Measurements from ENCODE around the gene CRK.

The CRK gene

DNA sequence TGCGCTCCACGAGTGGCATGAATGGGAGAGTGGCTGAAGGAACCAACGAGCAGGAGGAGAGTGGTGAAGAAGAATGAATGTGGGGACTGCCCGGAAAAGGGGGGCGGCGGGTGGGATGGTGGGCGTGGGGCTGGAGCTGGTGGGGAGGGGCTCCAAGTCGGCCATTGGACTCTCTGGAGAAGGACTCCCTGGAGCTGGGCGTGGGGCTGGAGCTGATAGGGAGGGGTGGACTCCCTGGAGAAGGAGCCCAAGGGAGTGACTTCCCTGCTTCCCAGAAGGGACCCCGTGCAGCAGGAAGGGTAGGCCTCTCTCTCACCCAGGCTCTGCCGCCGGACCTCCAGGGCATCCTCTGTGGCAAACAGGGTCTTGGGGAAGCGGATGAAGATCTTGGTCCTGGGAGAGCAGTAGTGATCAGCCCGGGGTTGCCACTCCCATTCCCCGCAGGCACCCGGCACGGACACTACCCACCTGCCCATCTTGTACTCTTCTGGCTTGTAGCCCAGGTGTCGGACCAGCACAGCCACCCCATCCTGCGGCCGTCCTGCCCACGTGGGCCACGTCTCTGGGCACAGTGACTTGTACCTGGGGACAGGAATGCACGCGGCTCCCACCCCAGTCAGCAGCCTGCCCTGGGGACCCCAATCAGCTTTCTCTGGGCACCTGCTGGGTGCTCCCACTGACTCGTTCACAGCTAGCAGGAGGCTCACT, 14.9 kb upstream of the CRK start:
- no peaks in the 10 kb centered on the region for H3K27me3 Mint-ChIP-seq (ENCODE audit: low read depth)
- no peak overlapping the region for H3K27ac Mint-ChIP-seq
- TF ChIP-seq CTCF (IDR thresholded peaks at IDR 0.05; ENCODE audit: unreplicated experiment in 3 of 3) = no peak
- H3K9me3 Mint-ChIP-seq = no peaks in the 10 kb centered on the region
- peaks cover 16% of the 10 kb centered on the region for H3K4me1 Mint-ChIP-seq
- no peak overlapping the region for H3K4me3 Mint-ChIP-seq
- H3K36me3 Mint-ChIP-seq (ENCODE audit: low read depth) = peaks cover 23% of the 10 kb centered on the region

DNA sequence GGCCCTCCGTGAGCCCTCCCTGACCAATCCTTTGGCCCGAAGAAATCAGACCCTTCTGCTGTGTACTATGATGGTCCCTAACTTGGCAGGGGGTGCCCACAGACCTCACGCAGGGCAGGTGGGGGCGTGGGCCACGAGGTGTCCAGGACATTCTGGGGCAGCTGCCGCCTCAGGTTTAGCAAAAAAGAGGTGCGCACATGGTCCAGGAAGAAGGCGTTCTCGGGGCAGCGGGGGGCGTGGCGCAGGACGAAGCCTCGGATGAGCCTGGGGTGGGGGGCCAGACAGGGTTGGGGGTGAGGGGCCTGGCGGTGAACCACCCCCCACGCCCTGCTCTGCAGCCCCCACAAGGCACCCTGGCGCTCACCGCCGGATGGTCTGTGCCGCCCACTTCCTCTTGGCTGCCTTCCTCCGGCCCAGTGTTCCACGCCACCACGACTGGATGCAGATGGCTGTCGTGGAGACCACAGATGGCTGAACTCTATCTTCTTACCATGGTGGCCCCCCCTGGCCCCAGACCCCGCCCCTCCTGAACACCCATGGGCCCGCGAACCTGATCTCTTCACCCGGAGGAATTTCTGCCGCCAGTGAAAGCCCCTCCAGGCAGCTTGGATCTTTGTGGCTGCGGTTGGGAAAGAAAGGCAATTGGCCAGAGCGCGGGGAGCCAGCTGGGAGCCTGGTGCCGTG, 14.2 kb upstream of the CRK start:
- no peak for TF ChIP-seq CTCF (IDR thresholded peaks at IDR 0.05; ENCODE audit: unreplicated experiment in 3 of 3)
- H3K27ac Mint-ChIP-seq = no peak overlapping the region
- no peak overlapping the region for H3K4me3 Mint-ChIP-seq
- no peaks in the 10 kb centered on the region for H3K9me3 Mint-ChIP-seq
- no peaks in the 10 kb centered on the region for H3K27me3 Mint-ChIP-seq (ENCODE audit: low read depth)
- peaks cover 19% of the 10 kb centered on the region for H3K36me3 Mint-ChIP-seq (ENCODE audit: low read depth)
- peaks cover 12% of the 10 kb centered on the region for H3K4me1 Mint-ChIP-seq

DNA sequence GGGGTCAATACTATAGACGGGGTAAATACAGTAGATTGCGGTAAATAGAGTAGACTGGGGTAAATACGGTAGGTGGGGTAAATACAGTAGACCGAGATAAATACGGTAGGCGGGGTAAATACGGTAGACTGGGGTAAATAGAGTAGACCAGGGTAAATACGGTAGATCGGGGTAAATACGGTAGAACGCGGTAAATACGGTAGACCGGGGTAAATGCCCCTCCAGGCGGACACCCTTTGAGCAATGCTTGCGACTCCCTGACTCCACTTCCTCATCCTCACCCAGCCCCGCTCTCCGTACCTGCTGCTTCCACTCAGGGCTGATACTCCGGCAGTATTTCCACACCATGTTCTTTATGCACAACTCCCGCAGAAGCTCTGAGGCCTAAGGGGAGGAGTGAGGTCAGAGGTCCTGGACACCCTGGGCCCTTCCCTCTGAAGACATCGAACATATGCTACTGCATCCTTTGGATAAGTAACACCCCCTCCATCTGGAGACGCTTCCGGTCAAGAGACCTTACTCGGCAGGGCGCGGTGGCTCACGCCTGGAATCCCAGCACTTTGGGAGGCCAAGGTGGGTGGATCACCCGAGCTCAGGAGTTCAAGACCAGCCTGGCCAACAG, 13.3 kb upstream of the CRK start:
- no peak for TF ChIP-seq CTCF (IDR thresholded peaks at IDR 0.05; ENCODE audit: unreplicated experiment in 3 of 3)
- Mint-ChIP-seq H3K36me3 (ENCODE audit: low read depth) (peaks cover 19% of the 10 kb centered on the region), H3K27ac (no peak overlapping the region), H3K9me3 (no peaks in the 10 kb centered on the region), H3K4me1 (peaks cover 12% of the 10 kb centered on the region), H3K4me3 (no peak overlapping the region), H3K27me3 (ENCODE audit: low read depth) (no peaks in the 10 kb centered on the region)

GRCh38 chr17:1467898-1468492, 12.0 kb upstream of the CRK start:
- no peak overlapping the region for H3K27ac Mint-ChIP-seq
- H3K27me3 Mint-ChIP-seq (ENCODE audit: low read depth) = no peaks in the 10 kb centered on the region

DNA sequence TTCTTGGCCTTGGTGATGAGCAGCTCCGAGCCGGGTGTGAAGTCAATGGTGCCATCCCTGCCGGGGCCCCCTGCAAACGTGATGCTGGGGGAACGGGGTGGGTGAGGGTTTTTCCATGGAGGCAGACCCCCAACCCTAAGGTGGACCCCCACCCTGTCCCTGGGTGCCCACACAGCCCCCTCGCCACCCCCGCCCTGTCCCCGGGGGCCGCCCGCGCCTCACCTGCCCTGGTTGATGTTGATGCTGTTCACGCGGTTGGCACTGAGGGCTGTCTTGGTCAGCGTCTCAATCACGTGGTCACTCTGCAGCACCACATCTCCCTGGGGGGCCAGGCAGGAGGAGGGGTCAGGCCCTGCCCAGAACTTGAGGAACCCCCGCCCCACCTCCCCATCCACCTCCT, 11.2 kb upstream of the CRK start:
- Mint-ChIP-seq H3K4me1 (no peaks in the 10 kb centered on the region), H3K4me3 (no peak overlapping the region), H3K36me3 (ENCODE audit: low read depth) (peaks cover 20% of the 10 kb centered on the region), H3K27ac (no peak overlapping the region), H3K27me3 (ENCODE audit: low read depth) (no peaks in the 10 kb centered on the region), H3K9me3 (no peaks in the 10 kb centered on the region)
- no peak for TF ChIP-seq CTCF (IDR thresholded peaks at IDR 0.05; ENCODE audit: unreplicated experiment in 3 of 3)

More at GRCh38 chr17:1467898-1468492, 12.0 kb upstream of the CRK start:
- Mint-ChIP-seq H3K4me1 (peaks cover 4% of the 10 kb centered on the region), H3K9me3 (no peaks in the 10 kb centered on the region), H3K4me3 (no peak overlapping the region), H3K36me3 (ENCODE audit: low read depth) (peaks cover 15% of the 10 kb centered on the region)
- TF ChIP-seq CTCF (IDR thresholded peaks at IDR 0.05; ENCODE audit: unreplicated experiment in 3 of 3) = no peak
